GM18519 (cell line): ENCODE results near the gene GSTT4.
"Not testable (repeated sequence)": the region's sequence is repeated elsewhere in the genome, so short reads cannot be mapped to it uniquely, and the experiment has no call there.

Experiments used
- ATAC-seq: cut with Tn5 transposase; IDR thresholded peaks from one replicate; pipeline ENCODE4 v1.9.1; 2021; ENCODE audit warnings: mild to moderate bottlenecking, moderate library complexity; ENCODE audit not compliant: unreplicated experiment, low FRiP score

GSTT4 gene

GRCh38 chr22:23955886-23956285 is 49.4 kb downstream of the GSTT4 start:
- not testable (repeated sequence) for ATAC-seq

- not testable (repeated sequence) for ATAC-seq
Observed at GRCh38 chr22:23954991-23955305, 50.3 kb downstream of the GSTT4 start.

- ATAC-seq = not testable (repeated sequence)
Observed at GRCh38 chr22:23954193-23954990, 50.9 kb downstream of the GSTT4 start.

- ATAC-seq = not testable (repeated sequence)
Observed at GRCh38 chr22:23953485-23953884, 51.8 kb downstream of the GSTT4 start.

- not testable (repeated sequence) for ATAC-seq
Observed at GRCh38 chr22:23952794-23953405, 52.4 kb downstream of the GSTT4 start.

GRCh38 chr22:23951383-23951782 is 53.9 kb downstream of the GSTT4 start:
- ATAC-seq = not testable (repeated sequence)

- not testable (repeated sequence) for ATAC-seq
Observed at GRCh38 chr22:23949764-23950163, 55.5 kb downstream of the GSTT4 start.
